ENCODE results near the gene SLCO2A1.

Gene SLCO2A1

GRCh38 chr3:133880886-133881455 is 148.8 kb downstream of the SLCO2A1 start:
- no peak for DNase-seq

GRCh38 chr3:133880287-133880686 is 149.4 kb downstream of the SLCO2A1 start:
- DNase-seq: no peak

- no peak for DNase-seq
Observed at GRCh38 chr3:133878518-133878917, 151.2 kb downstream of the SLCO2A1 start.
